HT1080 (cell line): ENCODE measurements around the gene TMX4. TPM values are rescaled to one million over a fixed set of nuclear protein-coding genes. Genes with fewer than 3 reads are reported as not detected.
A peak's percentile ranks its signal among the peaks of the same experiment; 100 is the strongest.

Experiments
- DNase-seq: peaks from one replicate; pipeline ENCODE4 v3.0.0-alpha.2; 2015; ENCODE audit warnings: low read depth
- total RNA-seq: library from RNA; depleted of rRNA; stranded (reverse); fragments of >200 nt; shearing (Covaris generic); gene quantifications from 2 replicates; pipeline ENCODE4 v1.2.3, GENCODE V29; 2014

Gene TMX4
- total RNA-seq, 1 experiment from 2014 or later, result 13.8 TPM

- peak; percentile 32 for DNase-seq
Observed at GRCh38 chr20:8020314-8021079, 936 bp upstream of the TMX4 start.

GRCh38 chr20:8019998-8020247, 362 bp upstream of the TMX4 start:
- no peak for DNase-seq

- peak; percentile 67 for DNase-seq
Observed at GRCh38 chr20:8018958-8019245, 659 bp downstream of the TMX4 start.

- DNase-seq, result no peak
Observed at GRCh38 chr20:8012724-8013123, 6.8 kb downstream of the TMX4 start.

- DNase-seq, result no peak
Observed at GRCh38 chr20:8008733-8009132, 10.8 kb downstream of the TMX4 start.

GRCh38 chr20:8007490-8007889, 12.1 kb downstream of the TMX4 start:
- no peak for DNase-seq

GRCh38 chr20:8005575-8006366, 13.8 kb downstream of the TMX4 start:
- DNase-seq, result no peak

GRCh38 chr20:8005033-8005432, 14.5 kb downstream of the TMX4 start:
- no peak for DNase-seq

- no peak for DNase-seq
Observed at GRCh38 chr20:8002056-8002455, 17.5 kb downstream of the TMX4 start.

- no peak for DNase-seq
Observed at GRCh38 chr20:8000796-8001195, 18.8 kb downstream of the TMX4 start.

GRCh38 chr20:7996898-7997297, 22.7 kb downstream of the TMX4 start:
- DNase-seq, result no peak

- DNase-seq, result no peak
Observed at GRCh38 chr20:7994809-7995208, 24.8 kb downstream of the TMX4 start.

- no peak for DNase-seq
Observed at GRCh38 chr20:7993703-7994102, 25.9 kb downstream of the TMX4 start.

GRCh38 chr20:7993238-7993637, 26.3 kb downstream of the TMX4 start:
- DNase-seq, result no peak

GRCh38 chr20:7990385-7990784, 29.2 kb downstream of the TMX4 start:
- DNase-seq, result no peak

- no peak for DNase-seq
Observed at GRCh38 chr20:7989379-7989778, 30.2 kb downstream of the TMX4 start.

- no peak for DNase-seq
Observed at GRCh38 chr20:7985916-7986315, 33.6 kb downstream of the TMX4 start.

GRCh38 chr20:7984192-7984591, 35.4 kb downstream of the TMX4 start:
- no peak for DNase-seq

- DNase-seq, result no peak
Observed at GRCh38 chr20:7981374-7981773, 38.2 kb downstream of the TMX4 start.

GRCh38 chr20:7980332-7981046, 39.1 kb downstream of the TMX4 start:
- peak; percentile 60 for DNase-seq

- no peak for DNase-seq
Observed at GRCh38 chr20:7977709-7978108, 41.9 kb downstream of the TMX4 start.

- DNase-seq, result peak; percentile 57
Observed at GRCh38 chr20:7975851-7976414, 43.6 kb downstream of the TMX4 start.
